MM.1S (cell line): ENCODE results near the gene MEPE.

Experiments
- DNase-seq: peaks from one replicate; pipeline ENCODE4 v3.0.0-alpha.2; 2015
- H2AFZ ChIP-seq: fragments of 300-600 bp; sonication (generic); 2 replicates; pipeline ENCODE4 v1.6.0; 2016; ENCODE audit warnings: antibody characterized with exemption, low read length
- H3F3A ChIP-seq: fragments of 300-600 bp; sonication (generic); 2 replicates; pipeline ENCODE4 v1.6.1; 2016; ENCODE audit warnings: mild to moderate bottlenecking, antibody characterized with exemption, low read length, moderate library complexity, mixed read lengths; ENCODE audit not compliant: insufficient read depth
- H3K27ac ChIP-seq: fragments of 300-600 bp; sonication (generic); 2 replicates; pipeline ENCODE4 v1.5.1; 2016; ENCODE audit warnings: mild to moderate bottlenecking, low read length
- H3K27me3 ChIP-seq: fragments of 300-600 bp; sonication (generic); replicated peaks from 2 replicates; pipeline ENCODE4 v1.6.0; 2016; ENCODE audit warnings: low read length; ENCODE audit not compliant: insufficient read depth
- H3K36me3 ChIP-seq: fragments of 300-600 bp; sonication (generic); replicated peaks from 2 replicates; pipeline ENCODE4 v1.6.1; 2016; ENCODE audit warnings: mild to moderate bottlenecking, low read length, mixed read lengths; ENCODE audit not compliant: insufficient read depth
- H3K4me1 ChIP-seq: fragments of 300-600 bp; sonication (generic); 2 replicates; pipeline ENCODE4 v1.6.1; 2016; ENCODE audit warnings: low read length, mixed read lengths
- H3K4me2 ChIP-seq: fragments of 300-600 bp; sonication (generic); 2 replicates; pipeline ENCODE4 v1.6.0; 2016; ENCODE audit warnings: low read depth, low read length
- H3K4me3 ChIP-seq: fragments of 300-600 bp; sonication (generic); 2 replicates; pipeline ENCODE4 v1.5.1; 2016; ENCODE audit warnings: low read length, mixed read lengths
- H3K79me2 ChIP-seq: fragments of 300-600 bp; sonication (generic); 2 replicates; pipeline ENCODE4 v1.6.1; 2016; ENCODE audit warnings: mixed run types, low read length, mixed read lengths
- H3K9ac ChIP-seq: fragments of 300-600 bp; sonication (generic); 2 replicates; pipeline ENCODE4 v1.6.1; 2016; ENCODE audit warnings: low read length, mixed read lengths
- H3K9me2 ChIP-seq: fragments of 300-600 bp; sonication (generic); replicated peaks from 2 replicates; pipeline ENCODE4 v1.6.1; 2016; ENCODE audit warnings: mild to moderate bottlenecking, low read length, mixed read lengths; ENCODE audit not compliant: insufficient read depth
- H3K9me3 ChIP-seq: fragments of 300-600 bp; sonication (generic); replicated peaks from 2 replicates; pipeline ENCODE4 v1.6.1; 2016; ENCODE audit warnings: mild to moderate bottlenecking, low read length, mixed read lengths; ENCODE audit not compliant: insufficient read depth
- H4K20me1 ChIP-seq: fragments of 300-600 bp; sonication (generic); 2 replicates; pipeline ENCODE4 v1.6.1; 2016; ENCODE audit warnings: mild to moderate bottlenecking, low read length, moderate library complexity, mixed read lengths; ENCODE audit not compliant: insufficient read depth
- EZH2 ChIP-seq: fragments of 300-600 bp; sonication (generic); optimal IDR thresholded peaks from 2 replicates; pipeline ENCODE3; 2017; ENCODE audit warnings: low read depth, mild to moderate bottlenecking, antibody characterized with exemption, low read length, mixed read lengths
- EZH2phosphoT487 ChIP-seq: fragments of 300-600 bp; sonication (generic); IDR thresholded peaks from 2 replicates; pipeline ENCODE4 v1.6.1; 2018; ENCODE audit warnings: antibody characterized with exemption, low read length
- TF ChIP-seq, protein P1 (sequence below): fragments of 300-600 bp; sonication (generic); IDR thresholded peaks from 2 replicates; pipeline ENCODE4 v1.5.1; 2016; ENCODE audit warnings: antibody characterized with exemption, low read length, mixed read lengths

The MEPE gene

DNA sequence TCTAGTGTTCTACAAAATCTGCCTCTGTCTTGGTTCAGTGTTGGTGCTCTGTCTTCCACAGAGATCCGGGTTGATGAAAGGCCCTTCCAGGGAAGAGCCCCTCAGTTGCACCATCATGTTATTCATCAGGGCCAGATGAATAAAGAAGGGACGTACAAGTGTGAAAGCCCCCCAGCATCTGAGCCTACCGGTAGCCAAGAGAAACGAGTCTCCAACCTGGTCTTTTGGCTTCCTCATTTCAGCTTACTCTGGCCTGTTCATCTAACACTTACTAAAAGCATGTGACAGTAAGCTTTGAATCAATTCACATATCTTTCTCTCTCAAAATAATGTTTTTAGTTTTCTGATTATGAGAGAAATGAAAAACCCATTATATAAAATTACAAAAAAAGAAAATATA lies 19.2 kb downstream of the MEPE start:
- H3K4me2 ChIP-seq = no peak overlapping the region
- no peak for DNase-seq

DNA sequence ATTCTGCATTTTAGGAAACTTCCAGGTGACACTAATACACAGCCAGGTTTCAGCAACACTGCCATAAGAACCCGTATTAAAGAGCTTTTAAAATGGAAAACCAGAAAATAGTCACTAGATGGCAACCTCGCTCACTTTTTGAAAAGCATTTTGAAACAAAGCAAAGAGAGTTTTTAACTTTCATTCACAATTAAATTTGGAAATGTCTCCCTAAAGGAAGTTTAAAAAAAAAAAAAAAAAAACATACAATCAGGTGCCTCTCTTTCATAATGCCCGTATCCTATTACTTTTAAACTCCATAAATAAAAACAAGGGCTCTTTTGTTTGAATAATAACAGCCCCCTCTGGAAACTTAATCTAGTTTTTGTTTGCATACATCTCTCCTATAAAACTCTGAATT lies 20.3 kb downstream of the MEPE start:
- H3K79me2 ChIP-seq = no peaks in the 10 kb centered on the region
- H2AFZ ChIP-seq = no peak overlapping the region
- no peaks in the 10 kb centered on the region for H3K36me3 ChIP-seq
- DNase-seq = peak; percentile 50
- no peaks in the 10 kb centered on the region for H3K27me3 ChIP-seq
- no peaks in the 10 kb centered on the region for H3K9me3 ChIP-seq
- no peaks in the 10 kb centered on the region for H3K4me1 ChIP-seq
- no peaks in the 10 kb centered on the region for H3F3A ChIP-seq
- H3K4me3 ChIP-seq = no peak overlapping the region
- no peaks in the 10 kb centered on the region for H4K20me1 ChIP-seq
- no peak overlapping the region for H3K9ac ChIP-seq
- no peak overlapping the region for H3K27ac ChIP-seq
- no peak for TF ChIP-seq EZH2phosphoT487
- TF ChIP-seq, protein P1, sequence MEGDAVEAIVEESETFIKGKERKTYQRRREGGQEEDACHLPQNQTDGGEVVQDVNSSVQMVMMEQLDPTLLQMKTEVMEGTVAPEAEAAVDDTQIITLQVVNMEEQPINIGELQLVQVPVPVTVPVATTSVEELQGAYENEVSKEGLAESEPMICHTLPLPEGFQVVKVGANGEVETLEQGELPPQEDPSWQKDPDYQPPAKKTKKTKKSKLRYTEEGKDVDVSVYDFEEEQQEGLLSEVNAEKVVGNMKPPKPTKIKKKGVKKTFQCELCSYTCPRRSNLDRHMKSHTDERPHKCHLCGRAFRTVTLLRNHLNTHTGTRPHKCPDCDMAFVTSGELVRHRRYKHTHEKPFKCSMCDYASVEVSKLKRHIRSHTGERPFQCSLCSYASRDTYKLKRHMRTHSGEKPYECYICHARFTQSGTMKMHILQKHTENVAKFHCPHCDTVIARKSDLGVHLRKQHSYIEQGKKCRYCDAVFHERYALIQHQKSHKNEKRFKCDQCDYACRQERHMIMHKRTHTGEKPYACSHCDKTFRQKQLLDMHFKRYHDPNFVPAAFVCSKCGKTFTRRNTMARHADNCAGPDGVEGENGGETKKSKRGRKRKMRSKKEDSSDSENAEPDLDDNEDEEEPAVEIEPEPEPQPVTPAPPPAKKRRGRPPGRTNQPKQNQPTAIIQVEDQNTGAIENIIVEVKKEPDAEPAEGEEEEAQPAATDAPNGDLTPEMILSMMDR = peak; percentile 52
- H3K4me2 ChIP-seq = no peak overlapping the region
- H3K9me2 ChIP-seq = no peaks in the 10 kb centered on the region

More for the DNA sequence above, 19.2 kb downstream of the MEPE start:
- Histone ChIP-seq H3K4me3 (no peak overlapping the region), H3K27ac (no peak overlapping the region), H3K9ac (no peak overlapping the region), H4K20me1 (no peaks in the 10 kb centered on the region), H3K9me2 (no peaks in the 10 kb centered on the region), H3K79me2 (no peaks in the 10 kb centered on the region), H3K27me3 (no peaks in the 10 kb centered on the region), H3K9me3 (no peaks in the 10 kb centered on the region), H2AFZ (no peak overlapping the region), H3F3A (no peaks in the 10 kb centered on the region), H3K36me3 (no peaks in the 10 kb centered on the region), H3K4me1 (no peaks in the 10 kb centered on the region)
- TF ChIP-seq, protein P1 = no peak
- TF ChIP-seq EZH2phosphoT487 = no peak
- TF ChIP-seq EZH2 = no peak

DNA sequence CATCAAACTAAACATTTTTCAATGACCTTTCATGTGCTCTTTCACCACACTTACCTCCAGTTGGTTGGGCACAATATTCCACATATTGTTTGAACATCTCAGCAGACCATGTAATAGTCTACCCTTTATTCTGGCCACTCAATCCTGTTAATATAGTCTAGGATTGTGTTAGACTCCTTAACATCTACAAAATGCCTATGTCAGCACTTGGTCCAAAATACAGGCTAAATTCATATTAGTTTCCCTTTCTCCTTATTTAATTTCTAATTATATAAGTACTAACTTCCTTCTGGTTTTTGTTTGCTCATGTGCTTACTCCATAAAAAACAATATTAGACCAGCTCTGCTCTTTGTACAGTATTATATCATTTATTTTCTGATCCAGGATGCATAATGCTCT lies 21.1 kb downstream of the MEPE start:
- H3F3A ChIP-seq = no peaks in the 10 kb centered on the region
- no peak overlapping the region for H3K4me3 ChIP-seq
- H3K9me2 ChIP-seq = no peaks in the 10 kb centered on the region
- H3K27me3 ChIP-seq = no peaks in the 10 kb centered on the region
- H3K9me3 ChIP-seq = no peaks in the 10 kb centered on the region
- no peak for TF ChIP-seq EZH2phosphoT487
- TF ChIP-seq EZH2 = no peak
- TF ChIP-seq, protein P1 = no peak
- no peak overlapping the region for H3K9ac ChIP-seq
- DNase-seq = no peak
- no peaks in the 10 kb centered on the region for H3K36me3 ChIP-seq
- no peak overlapping the region for H3K4me2 ChIP-seq
- H3K79me2 ChIP-seq = no peaks in the 10 kb centered on the region
- H3K27ac ChIP-seq = no peak overlapping the region
- H2AFZ ChIP-seq = no peak overlapping the region
- no peaks in the 10 kb centered on the region for H4K20me1 ChIP-seq
- no peaks in the 10 kb centered on the region for H3K4me1 ChIP-seq
